H1 (cell line): ENCODE results near the gene CUX1. TPM values are rescaled to one million over a fixed set of nuclear protein-coding genes. Genes with fewer than 3 reads are reported as not detected.

Source experiments
- TAF7 ChIP-seq: optimal IDR thresholded peaks from 2 replicates; pipeline ENCODE3; 2011; ENCODE audit warnings: low read depth, mild to moderate bottlenecking, inconsistent platforms, low read length, moderate library complexity, borderline replicate concordance
- TEAD4 ChIP-seq: IDR thresholded peaks from 2 replicates; pipeline ENCODE4 v1.6.1; 2012; ENCODE audit warnings: low read depth, low read length, inconsistent platforms, mixed read lengths
- polyA plus RNA-seq, 7 experiments: library from polyadenylated mRNA; depleted of rRNA in 3 of 7; stranded (reverse) in 5 of 7; unstranded in 2 of 7; fragments of >200 nt in 5 of 7; fragments of 200-250 nt in 2 of 7; gene quantifications; 1 replicate in 5 of 7; 2 replicates in 1 of 7; 4 replicates in 1 of 7; pipeline versions ENCODE4 v1.2.1 to v1.2.3, GENCODE V29; 2011 to 2013; ENCODE audit warnings: missing spikeins in 2 of 7, mixed read lengths in 2 of 7
- total RNA-seq: library from RNA; stranded (reverse); fragmentation: NEBNext Ultra II Directional; extraction: Animal tissue kit (Norgen Biotek cat#: 25700); gene quantifications from 2 replicates; pipeline ENCODE4 v1.2.1, GENCODE V29; 2021
- TF ChIP-seq, protein P1 (sequence below): fragments of 300-600 bp; sonication (generic); IDR thresholded peaks from 2 replicates; pipeline ENCODE4 v1.7.1; 2012; ENCODE audit warnings: low read length, moderate library complexity, mild to moderate bottlenecking, inconsistent platforms; ENCODE audit not compliant: insufficient replicate concordance

Gene CUX1
- total and polyA plus RNA-seq, 2 of the 8 experiments (the other 6 are each of a cell fraction or from before 2014, with no cell fraction given) = 21.6 to 65.9 TPM

GRCh38 chr7:101891936-101892640 lies 74.7 kb downstream of the CUX1 start (continued):
- TF ChIP-seq, protein P1, sequence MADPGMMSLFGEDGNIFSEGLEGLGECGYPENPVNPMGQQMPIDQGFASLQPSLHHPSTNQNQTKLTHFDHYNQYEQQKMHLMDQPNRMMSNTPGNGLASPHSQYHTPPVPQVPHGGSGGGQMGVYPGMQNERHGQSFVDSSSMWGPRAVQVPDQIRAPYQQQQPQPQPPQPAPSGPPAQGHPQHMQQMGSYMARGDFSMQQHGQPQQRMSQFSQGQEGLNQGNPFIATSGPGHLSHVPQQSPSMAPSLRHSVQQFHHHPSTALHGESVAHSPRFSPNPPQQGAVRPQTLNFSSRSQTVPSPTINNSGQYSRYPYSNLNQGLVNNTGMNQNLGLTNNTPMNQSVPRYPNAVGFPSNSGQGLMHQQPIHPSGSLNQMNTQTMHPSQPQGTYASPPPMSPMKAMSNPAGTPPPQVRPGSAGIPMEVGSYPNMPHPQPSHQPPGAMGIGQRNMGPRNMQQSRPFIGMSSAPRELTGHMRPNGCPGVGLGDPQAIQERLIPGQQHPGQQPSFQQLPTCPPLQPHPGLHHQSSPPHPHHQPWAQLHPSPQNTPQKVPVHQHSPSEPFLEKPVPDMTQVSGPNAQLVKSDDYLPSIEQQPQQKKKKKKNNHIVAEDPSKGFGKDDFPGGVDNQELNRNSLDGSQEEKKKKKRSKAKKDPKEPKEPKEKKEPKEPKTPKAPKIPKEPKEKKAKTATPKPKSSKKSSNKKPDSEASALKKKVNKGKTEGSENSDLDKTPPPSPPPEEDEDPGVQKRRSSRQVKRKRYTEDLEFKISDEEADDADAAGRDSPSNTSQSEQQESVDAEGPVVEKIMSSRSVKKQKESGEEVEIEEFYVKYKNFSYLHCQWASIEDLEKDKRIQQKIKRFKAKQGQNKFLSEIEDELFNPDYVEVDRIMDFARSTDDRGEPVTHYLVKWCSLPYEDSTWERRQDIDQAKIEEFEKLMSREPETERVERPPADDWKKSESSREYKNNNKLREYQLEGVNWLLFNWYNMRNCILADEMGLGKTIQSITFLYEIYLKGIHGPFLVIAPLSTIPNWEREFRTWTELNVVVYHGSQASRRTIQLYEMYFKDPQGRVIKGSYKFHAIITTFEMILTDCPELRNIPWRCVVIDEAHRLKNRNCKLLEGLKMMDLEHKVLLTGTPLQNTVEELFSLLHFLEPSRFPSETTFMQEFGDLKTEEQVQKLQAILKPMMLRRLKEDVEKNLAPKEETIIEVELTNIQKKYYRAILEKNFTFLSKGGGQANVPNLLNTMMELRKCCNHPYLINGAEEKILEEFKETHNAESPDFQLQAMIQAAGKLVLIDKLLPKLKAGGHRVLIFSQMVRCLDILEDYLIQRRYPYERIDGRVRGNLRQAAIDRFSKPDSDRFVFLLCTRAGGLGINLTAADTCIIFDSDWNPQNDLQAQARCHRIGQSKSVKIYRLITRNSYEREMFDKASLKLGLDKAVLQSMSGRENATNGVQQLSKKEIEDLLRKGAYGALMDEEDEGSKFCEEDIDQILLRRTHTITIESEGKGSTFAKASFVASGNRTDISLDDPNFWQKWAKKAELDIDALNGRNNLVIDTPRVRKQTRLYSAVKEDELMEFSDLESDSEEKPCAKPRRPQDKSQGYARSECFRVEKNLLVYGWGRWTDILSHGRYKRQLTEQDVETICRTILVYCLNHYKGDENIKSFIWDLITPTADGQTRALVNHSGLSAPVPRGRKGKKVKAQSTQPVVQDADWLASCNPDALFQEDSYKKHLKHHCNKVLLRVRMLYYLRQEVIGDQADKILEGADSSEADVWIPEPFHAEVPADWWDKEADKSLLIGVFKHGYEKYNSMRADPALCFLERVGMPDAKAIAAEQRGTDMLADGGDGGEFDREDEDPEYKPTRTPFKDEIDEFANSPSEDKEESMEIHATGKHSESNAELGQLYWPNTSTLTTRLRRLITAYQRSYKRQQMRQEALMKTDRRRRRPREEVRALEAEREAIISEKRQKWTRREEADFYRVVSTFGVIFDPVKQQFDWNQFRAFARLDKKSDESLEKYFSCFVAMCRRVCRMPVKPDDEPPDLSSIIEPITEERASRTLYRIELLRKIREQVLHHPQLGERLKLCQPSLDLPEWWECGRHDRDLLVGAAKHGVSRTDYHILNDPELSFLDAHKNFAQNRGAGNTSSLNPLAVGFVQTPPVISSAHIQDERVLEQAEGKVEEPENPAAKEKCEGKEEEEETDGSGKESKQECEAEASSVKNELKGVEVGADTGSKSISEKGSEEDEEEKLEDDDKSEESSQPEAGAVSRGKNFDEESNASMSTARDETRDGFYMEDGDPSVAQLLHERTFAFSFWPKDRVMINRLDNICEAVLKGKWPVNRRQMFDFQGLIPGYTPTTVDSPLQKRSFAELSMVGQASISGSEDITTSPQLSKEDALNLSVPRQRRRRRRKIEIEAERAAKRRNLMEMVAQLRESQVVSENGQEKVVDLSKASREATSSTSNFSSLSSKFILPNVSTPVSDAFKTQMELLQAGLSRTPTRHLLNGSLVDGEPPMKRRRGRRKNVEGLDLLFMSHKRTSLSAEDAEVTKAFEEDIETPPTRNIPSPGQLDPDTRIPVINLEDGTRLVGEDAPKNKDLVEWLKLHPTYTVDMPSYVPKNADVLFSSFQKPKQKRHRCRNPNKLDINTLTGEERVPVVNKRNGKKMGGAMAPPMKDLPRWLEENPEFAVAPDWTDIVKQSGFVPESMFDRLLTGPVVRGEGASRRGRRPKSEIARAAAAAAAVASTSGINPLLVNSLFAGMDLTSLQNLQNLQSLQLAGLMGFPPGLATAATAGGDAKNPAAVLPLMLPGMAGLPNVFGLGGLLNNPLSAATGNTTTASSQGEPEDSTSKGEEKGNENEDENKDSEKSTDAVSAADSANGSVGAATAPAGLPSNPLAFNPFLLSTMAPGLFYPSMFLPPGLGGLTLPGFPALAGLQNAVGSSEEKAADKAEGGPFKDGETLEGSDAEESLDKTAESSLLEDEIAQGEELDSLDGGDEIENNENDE = no peak
- TF ChIP-seq TEAD4 = no peak
- TF ChIP-seq TAF7 = no peak
